Loucy (cell line): Measurements from ENCODE around the gene FSTL1.
"Not testable (repeated sequence)": the region's sequence is repeated elsewhere in the genome, so short reads cannot be mapped to it uniquely, and the experiment has no call there.

Experiments used
- CTCF ChIP-seq: fragments of 200-600 bp; sonication (generic); conservative IDR thresholded peaks from 2 replicates; pipeline ENCODE4 v1.5.1; 2014; ENCODE audit warnings: mild to moderate bottlenecking, antibody characterized with exemption, low read length
- EZH2phosphoT487 ChIP-seq: fragments of 200-600 bp; IDR thresholded peaks from 2 replicates; pipeline ENCODE4 v1.6.1; 2018; ENCODE audit warnings: antibody characterized with exemption, mild to moderate bottlenecking, moderate library complexity, borderline replicate concordance

GRCh38 chr3:120377948-120378347 lies 72.8 kb downstream of the FSTL1 start:
- TF ChIP-seq CTCF, EZH2phosphoT487: not testable (repeated sequence)
